Breast epithelium (tissue), 3 donors: Measurements from ENCODE around the gene SLAMF8.

Experiments
- POLR2A ChIP-seq: fragments of 450-650 bp; IDR thresholded peaks from one replicate; pipeline ENCODE4 v1.6.1; 2016; ENCODE audit warnings: antibody characterized with exemption, mild to moderate bottlenecking, moderate library complexity
- POLR2AphosphoS5 ChIP-seq, 3 donors: sonication (generic); formaldehyde crosslinking; IDR thresholded peaks; one replicate each; pipeline ENCODE4 v1.6.1; 2017; ENCODE audit warnings: antibody characterized with exemption in 3 of 3
- TF ChIP-seq, protein P1 (sequence below), 3 donors: fragments of 450-650 bp; IDR thresholded peaks; one replicate each; pipeline ENCODE4 v1.5.1; 2016 to 2017; ENCODE audit warnings: antibody characterized with exemption in 3 of 3, mild to moderate bottlenecking in 3 of 3, moderate library complexity in 3 of 3

DNA sequence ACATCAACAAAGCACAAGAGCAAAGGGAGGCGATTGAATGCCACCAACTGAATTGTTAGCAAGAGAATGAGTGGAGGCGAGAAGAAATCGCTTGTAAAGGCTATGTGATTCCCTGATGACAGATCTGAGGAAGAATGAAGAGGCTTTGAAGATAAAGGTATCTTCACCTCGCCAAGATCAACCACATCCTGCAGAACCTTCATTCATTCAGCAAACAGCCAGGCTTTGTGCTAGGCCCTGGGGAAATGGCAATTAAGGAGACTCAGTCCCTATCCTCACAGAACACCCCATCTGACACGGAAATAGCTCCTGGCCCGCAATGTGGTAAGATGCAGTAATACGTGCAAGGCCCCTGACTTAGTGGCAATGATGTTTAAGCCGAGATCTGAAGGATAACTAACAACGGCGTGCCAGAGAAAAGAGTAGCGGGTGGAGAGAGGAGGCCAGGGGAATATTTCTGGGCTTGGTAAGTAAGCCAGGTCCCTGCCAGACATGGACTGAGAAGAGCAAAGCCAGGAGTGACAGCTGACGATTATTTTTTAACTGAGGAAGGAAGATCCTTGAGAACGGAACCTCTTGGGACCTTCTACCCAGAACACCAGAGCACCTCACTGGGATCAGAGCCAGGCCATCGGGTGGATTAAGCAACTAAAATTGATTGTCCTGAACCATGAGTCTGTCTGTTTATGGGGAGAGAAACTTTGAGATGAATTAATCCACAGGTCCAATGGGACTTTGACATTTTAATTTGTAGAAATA lies 40.4 kb downstream of the SLAMF8 start:
- TF ChIP-seq, protein P1, sequence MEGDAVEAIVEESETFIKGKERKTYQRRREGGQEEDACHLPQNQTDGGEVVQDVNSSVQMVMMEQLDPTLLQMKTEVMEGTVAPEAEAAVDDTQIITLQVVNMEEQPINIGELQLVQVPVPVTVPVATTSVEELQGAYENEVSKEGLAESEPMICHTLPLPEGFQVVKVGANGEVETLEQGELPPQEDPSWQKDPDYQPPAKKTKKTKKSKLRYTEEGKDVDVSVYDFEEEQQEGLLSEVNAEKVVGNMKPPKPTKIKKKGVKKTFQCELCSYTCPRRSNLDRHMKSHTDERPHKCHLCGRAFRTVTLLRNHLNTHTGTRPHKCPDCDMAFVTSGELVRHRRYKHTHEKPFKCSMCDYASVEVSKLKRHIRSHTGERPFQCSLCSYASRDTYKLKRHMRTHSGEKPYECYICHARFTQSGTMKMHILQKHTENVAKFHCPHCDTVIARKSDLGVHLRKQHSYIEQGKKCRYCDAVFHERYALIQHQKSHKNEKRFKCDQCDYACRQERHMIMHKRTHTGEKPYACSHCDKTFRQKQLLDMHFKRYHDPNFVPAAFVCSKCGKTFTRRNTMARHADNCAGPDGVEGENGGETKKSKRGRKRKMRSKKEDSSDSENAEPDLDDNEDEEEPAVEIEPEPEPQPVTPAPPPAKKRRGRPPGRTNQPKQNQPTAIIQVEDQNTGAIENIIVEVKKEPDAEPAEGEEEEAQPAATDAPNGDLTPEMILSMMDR (IDR thresholded peaks at IDR 0.05) = no peak
- TF ChIP-seq POLR2AphosphoS5 (IDR thresholded peaks at IDR 0.05) (no peak), POLR2A (no peak)
